Calu3 (cell line): ENCODE data around the gene ADGRA3. TPM values are rescaled to one million over a fixed set of nuclear protein-coding genes. Genes with fewer than 3 reads are reported as not detected.

ENCODE experiments used
- BruUV-seq: library from RNA; stranded (reverse); fragments of 400-500 nt; replicated peaks from 2 replicates; lab custom pipeline; 2021; lab: Mats Ljungman, UMichigan
- CTCF ChIA-PET: fragments of 300-600 bp; sonication (Branson Sonifier 250); formaldehyde crosslinking; loops from one replicate; lab custom pipeline; 2022; ENCODE audit warnings: antibody characterized with exemption; lab: Charles Lee
- DNase-seq: peaks from one replicate; pipeline ENCODE4 v3.0.0; 2022
- H3K27ac Mint-ChIP-seq: one replicate; pipeline ENCODE4 v1.8.0; 2022; ENCODE audit warnings: mixed read lengths; ENCODE audit not compliant: unreplicated experiment
- H3K27me3 Mint-ChIP-seq: one replicate; pipeline ENCODE4 v1.8.0; 2022; ENCODE audit warnings: mixed read lengths; ENCODE audit not compliant: unreplicated experiment
- H3K36me3 Mint-ChIP-seq: one replicate; pipeline ENCODE4 v1.8.0; 2022; ENCODE audit warnings: mild to moderate bottlenecking, moderate library complexity, mixed read lengths; ENCODE audit not compliant: insufficient read depth, unreplicated experiment
- H3K4me1 Mint-ChIP-seq: one replicate; pipeline ENCODE4 v1.8.0; 2022; ENCODE audit warnings: mild to moderate bottlenecking, low read depth, mixed read lengths; ENCODE audit not compliant: unreplicated experiment
- H3K4me3 Mint-ChIP-seq: one replicate; pipeline ENCODE4 v1.8.0; 2022; ENCODE audit warnings: mild to moderate bottlenecking, low read depth, moderate library complexity, mixed read lengths; ENCODE audit not compliant: unreplicated experiment
- H3K9me3 Mint-ChIP-seq: one replicate; pipeline ENCODE4 v1.8.0; 2022; ENCODE audit warnings: low read depth, mixed read lengths; ENCODE audit not compliant: unreplicated experiment
- intact Hi-C: fragments of 100-400 bp; cut with micrococcal nuclease; formaldehyde crosslinking; loops from one replicate; pipeline ENCODE4 v1.10.0; 2022; ENCODE audit not compliant: unreplicated experiment
- total RNA-seq: library from RNA; stranded (reverse); gene quantifications from 2 replicates; pipeline ENCODE4 v1.2.3, GENCODE V29; 2022
- TF ChIP-seq, protein P1 (sequence below): fragments of 200-600 bp; IDR thresholded peaks from one replicate; pipeline ENCODE4 v1.8.0; 2022; ENCODE audit warnings: antibody characterized with exemption; ENCODE audit not compliant: unreplicated experiment

ADGRA3 gene
- total RNA-seq, 1 experiment from 2014 or later = 63.2 TPM

GRCh38 chr4:22463179-22463578, 52.7 kb downstream of the ADGRA3 start:
- CTCF ChIA-PET = no interaction called here
- TF ChIP-seq, protein P1, sequence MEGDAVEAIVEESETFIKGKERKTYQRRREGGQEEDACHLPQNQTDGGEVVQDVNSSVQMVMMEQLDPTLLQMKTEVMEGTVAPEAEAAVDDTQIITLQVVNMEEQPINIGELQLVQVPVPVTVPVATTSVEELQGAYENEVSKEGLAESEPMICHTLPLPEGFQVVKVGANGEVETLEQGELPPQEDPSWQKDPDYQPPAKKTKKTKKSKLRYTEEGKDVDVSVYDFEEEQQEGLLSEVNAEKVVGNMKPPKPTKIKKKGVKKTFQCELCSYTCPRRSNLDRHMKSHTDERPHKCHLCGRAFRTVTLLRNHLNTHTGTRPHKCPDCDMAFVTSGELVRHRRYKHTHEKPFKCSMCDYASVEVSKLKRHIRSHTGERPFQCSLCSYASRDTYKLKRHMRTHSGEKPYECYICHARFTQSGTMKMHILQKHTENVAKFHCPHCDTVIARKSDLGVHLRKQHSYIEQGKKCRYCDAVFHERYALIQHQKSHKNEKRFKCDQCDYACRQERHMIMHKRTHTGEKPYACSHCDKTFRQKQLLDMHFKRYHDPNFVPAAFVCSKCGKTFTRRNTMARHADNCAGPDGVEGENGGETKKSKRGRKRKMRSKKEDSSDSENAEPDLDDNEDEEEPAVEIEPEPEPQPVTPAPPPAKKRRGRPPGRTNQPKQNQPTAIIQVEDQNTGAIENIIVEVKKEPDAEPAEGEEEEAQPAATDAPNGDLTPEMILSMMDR = no peak
- no TSS peak for BruUV-seq
- peaks cover 16% of the 10 kb centered on the region for H3K36me3 Mint-ChIP-seq
- no peak overlapping the region for H3K27ac Mint-ChIP-seq
- DNase-seq = no peak
- no peaks in the 10 kb centered on the region for H3K9me3 Mint-ChIP-seq
- intact Hi-C loops = no loop called here
- no peak overlapping the region for H3K4me3 Mint-ChIP-seq
- H3K4me1 Mint-ChIP-seq = peaks cover 9% of the 10 kb centered on the region
- H3K27me3 Mint-ChIP-seq = no peaks in the 10 kb centered on the region

GRCh38 chr4:22462688-22463087, 53.2 kb downstream of the ADGRA3 start:
- TF ChIP-seq, protein P1 = no peak
- peaks cover 16% of the 10 kb centered on the region for H3K36me3 Mint-ChIP-seq
- H3K27me3 Mint-ChIP-seq = no peaks in the 10 kb centered on the region
- no peak for DNase-seq
- intact Hi-C loops = no loop called here
- H3K4me1 Mint-ChIP-seq = peaks cover 10% of the 10 kb centered on the region
- no peak overlapping the region for H3K27ac Mint-ChIP-seq
- H3K9me3 Mint-ChIP-seq = no peaks in the 10 kb centered on the region
- no peak overlapping the region for H3K4me3 Mint-ChIP-seq
- CTCF ChIA-PET = no interaction called here
- BruUV-seq = no TSS peak

- H3K36me3 Mint-ChIP-seq = peaks cover 10% of the 10 kb centered on the region
- CTCF ChIA-PET = no interaction called here
Observed at GRCh38 chr4:22460266-22460665, 55.6 kb downstream of the ADGRA3 start.

GRCh38 chr4:22458098-22458497, 57.8 kb downstream of the ADGRA3 start:
- H3K36me3 Mint-ChIP-seq = peaks cover 14% of the 10 kb centered on the region
- H3K9me3 Mint-ChIP-seq = no peaks in the 10 kb centered on the region
- CTCF ChIA-PET = no interaction called here
- intact Hi-C loops = no loop called here
- BruUV-seq = no TSS peak
- peaks cover 10% of the 10 kb centered on the region for H3K4me1 Mint-ChIP-seq
- DNase-seq = no peak
- H3K4me3 Mint-ChIP-seq = no peak overlapping the region
- TF ChIP-seq, protein P1 = no peak
- peak overlapping the region; percentile 55 for H3K27ac Mint-ChIP-seq
- H3K27me3 Mint-ChIP-seq = no peaks in the 10 kb centered on the region

More at GRCh38 chr4:22460266-22460665, 55.6 kb downstream of the ADGRA3 start:
- Mint-ChIP-seq H3K4me1 (peaks cover 10% of the 10 kb centered on the region), H3K9me3 (no peaks in the 10 kb centered on the region), H3K4me3 (no peak overlapping the region), H3K27me3 (no peaks in the 10 kb centered on the region), H3K27ac (no peak overlapping the region)
- BruUV-seq = no TSS peak
- no peak for DNase-seq
- TF ChIP-seq, protein P1 = no peak
- intact Hi-C loops = no loop called here
